ENCODE results near the gene CPA4.

DNA sequence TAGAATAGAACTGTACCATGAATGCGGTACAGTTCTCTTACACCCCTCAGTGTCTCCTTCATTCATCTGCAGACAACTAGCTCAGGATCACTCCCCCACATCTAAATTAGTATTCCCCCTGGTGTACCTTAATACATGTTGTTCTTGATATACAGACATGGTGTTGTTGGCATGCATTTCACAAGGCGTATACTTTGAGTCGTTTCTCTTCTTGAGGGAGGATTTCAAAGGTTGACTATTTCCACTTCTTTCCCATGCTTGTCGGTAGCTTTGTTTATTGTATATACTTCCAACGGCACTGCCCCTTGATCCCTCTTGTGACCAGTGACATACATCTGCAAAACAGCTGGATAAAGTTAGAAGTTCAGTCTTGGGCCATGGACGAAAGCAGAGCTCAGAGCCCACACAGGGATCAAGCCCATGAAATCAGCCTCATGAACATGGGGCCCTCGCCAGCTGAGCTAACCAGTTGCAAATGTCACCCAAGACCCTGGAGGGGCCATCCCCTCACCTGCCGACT is 8.6 kb downstream of the CPA4 start:
- TF ChIP-seq, protein P1, sequence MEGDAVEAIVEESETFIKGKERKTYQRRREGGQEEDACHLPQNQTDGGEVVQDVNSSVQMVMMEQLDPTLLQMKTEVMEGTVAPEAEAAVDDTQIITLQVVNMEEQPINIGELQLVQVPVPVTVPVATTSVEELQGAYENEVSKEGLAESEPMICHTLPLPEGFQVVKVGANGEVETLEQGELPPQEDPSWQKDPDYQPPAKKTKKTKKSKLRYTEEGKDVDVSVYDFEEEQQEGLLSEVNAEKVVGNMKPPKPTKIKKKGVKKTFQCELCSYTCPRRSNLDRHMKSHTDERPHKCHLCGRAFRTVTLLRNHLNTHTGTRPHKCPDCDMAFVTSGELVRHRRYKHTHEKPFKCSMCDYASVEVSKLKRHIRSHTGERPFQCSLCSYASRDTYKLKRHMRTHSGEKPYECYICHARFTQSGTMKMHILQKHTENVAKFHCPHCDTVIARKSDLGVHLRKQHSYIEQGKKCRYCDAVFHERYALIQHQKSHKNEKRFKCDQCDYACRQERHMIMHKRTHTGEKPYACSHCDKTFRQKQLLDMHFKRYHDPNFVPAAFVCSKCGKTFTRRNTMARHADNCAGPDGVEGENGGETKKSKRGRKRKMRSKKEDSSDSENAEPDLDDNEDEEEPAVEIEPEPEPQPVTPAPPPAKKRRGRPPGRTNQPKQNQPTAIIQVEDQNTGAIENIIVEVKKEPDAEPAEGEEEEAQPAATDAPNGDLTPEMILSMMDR (IDR thresholded peaks at IDR 0.05) = no peak
- no peak for TF ChIP-seq POLR2A (IDR thresholded peaks at IDR 0.05)
